ENCODE measurements around the gene MRPL21. TPM values are rescaled to one million over a fixed set of nuclear protein-coding genes. Genes with fewer than 3 reads are reported as not detected.

The MRPL21 gene
- total RNA-seq, 4 donors from 2014 or later, result 9.0 to 121 (median 52.8) TPM

DNA sequence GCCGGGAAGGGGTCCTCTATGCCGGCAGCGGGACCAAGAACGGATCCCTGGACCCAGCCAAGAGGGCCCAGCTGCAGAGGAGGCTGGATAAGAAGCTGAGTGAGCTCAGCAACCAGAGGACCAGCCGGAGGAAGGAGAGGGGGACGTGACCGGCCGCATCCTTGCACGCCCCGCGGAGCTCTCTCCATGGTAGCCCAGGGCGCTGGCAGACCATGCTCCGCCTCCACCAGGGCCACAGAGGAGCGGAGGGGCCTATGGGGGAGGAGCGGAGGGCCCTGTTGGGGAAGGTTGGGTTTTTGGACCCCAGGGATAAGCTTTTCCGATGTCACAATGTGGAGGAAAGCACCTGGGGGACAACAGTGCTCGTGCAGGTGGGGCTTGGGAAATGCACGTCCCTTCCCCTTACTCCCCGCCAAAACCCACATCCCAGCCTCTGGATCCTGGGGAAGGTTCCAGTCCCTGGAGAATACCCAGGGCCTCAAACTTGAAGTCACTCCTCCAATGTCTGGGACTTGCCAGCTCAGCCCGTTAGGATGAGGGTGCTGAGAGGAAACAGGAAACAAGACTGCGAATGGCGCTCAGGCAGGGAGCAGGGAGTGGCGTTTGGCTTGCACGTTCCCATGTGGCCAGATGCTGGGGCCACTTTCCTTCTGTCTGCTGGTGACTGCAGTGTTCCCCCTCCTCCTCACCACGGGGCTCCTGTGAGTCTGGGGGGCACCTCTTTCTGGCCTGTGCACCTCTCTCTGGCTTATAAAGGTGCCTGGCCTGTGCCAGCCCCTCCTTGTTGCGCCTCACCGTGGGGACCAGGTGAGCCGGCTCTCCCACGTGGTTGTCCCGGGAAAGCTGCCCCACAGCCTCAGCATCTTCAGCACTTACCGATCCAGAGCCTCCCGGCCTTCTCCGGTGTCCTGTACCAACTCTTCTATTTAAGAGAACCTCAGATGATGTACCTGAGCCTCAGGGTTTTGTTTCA is 36.2 kb upstream of the MRPL21 start:
- Histone ChIP-seq H3K27ac (peak overlapping the region in 3 of 4 donors; percentile 81 to 89 (median 85)), H3K4me3 (no peak overlapping the region), H3K36me3 (peaks cover 0 to 14% (median 5%) of the 10 kb centered on the region in 4 donors), H3K9me3 (no peaks in the 10 kb centered on the region), H3K27me3 (no peaks in the 10 kb centered on the region), H3K4me1 (peaks cover 13 to 18% (median 14%) of the 10 kb centered on the region in 4 donors)
- intact Hi-C loops (cut with DNase I; ENCODE audit: low total_unique reads), result no loop called here
- in situ Hi-C loops (cut with MboI; ENCODE audit: low pct_ligation_motif_present in 1 of 4, low pct_unique_long_range_greater_than_20kb in 1 of 4, low sequenced_read_pairs in 3 of 4), result no loop called here
- WGBS, 2 donors (ENCODE audit: low coverage in 1 of 2), result 87% methylated on average over 33 of the region's 33 CpGs; no CpG with 5 or more reads in 1 of the 2 donors
- DNase-seq, result no peak
- TF ChIP-seq, protein P1, sequence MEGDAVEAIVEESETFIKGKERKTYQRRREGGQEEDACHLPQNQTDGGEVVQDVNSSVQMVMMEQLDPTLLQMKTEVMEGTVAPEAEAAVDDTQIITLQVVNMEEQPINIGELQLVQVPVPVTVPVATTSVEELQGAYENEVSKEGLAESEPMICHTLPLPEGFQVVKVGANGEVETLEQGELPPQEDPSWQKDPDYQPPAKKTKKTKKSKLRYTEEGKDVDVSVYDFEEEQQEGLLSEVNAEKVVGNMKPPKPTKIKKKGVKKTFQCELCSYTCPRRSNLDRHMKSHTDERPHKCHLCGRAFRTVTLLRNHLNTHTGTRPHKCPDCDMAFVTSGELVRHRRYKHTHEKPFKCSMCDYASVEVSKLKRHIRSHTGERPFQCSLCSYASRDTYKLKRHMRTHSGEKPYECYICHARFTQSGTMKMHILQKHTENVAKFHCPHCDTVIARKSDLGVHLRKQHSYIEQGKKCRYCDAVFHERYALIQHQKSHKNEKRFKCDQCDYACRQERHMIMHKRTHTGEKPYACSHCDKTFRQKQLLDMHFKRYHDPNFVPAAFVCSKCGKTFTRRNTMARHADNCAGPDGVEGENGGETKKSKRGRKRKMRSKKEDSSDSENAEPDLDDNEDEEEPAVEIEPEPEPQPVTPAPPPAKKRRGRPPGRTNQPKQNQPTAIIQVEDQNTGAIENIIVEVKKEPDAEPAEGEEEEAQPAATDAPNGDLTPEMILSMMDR (IDR thresholded peaks at IDR 0.05), result no peak
- TF ChIP-seq POLR2A (IDR thresholded peaks at IDR 0.05), result no peak
- TF ChIP-seq EP300 (IDR thresholded peaks at IDR 0.05; ENCODE audit: low read depth), result no peak
- TF ChIP-seq POLR2AphosphoS5 (IDR thresholded peaks at IDR 0.05), result no peak

DNA sequence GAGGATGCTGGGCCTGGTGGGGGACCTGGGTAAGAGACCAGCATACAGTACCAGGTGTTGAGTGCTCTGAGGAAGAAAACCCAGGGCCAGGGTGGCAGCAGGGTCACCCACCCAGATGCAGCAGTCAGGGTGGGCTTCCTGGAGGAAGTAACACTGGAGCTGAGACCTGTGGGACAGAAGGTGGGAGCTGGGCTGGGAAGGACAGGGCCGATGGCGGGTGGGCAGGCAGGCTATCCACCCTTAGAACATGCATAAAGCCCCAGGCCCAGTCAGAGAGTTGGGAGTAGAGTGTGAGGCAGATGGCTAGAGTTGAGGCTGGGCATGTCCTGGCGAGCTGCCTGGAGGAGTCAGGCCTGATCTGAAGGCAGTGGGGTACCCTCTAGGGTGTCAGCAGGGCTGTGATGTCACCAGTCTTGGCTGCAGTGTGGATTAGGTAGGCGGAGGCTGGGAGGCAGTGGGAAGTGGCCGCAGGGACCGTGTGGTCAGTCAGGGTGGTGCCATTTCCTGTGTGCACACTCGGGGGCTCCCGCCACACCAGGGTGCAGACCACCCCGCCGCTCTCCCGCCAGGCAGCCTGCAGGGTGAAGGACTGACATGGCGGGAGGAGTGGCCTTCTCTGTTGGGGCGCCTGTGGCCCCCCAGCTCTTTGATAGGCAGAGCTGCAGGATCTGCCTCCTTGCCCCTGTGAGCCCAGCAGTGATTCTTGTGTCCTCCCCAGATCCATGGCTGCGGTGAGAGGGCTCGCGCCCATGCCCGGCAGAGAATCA is 35.4 kb upstream of the MRPL21 start:
- Histone ChIP-seq H3K36me3 (peaks cover 0 to 14% (median 5%) of the 10 kb centered on the region in 4 donors), H3K27ac (peak overlapping the region in 3 of 4 donors; percentile 81 to 89 (median 85)), H3K4me1 (peaks cover 13 to 17% (median 14%) of the 10 kb centered on the region in 4 donors), H3K4me3 (no peak overlapping the region), H3K9me3 (no peaks in the 10 kb centered on the region), H3K27me3 (no peaks in the 10 kb centered on the region)
- DNase-seq, result no peak
- intact Hi-C loops (cut with DNase I; ENCODE audit: low total_unique reads) (no loop called here), in situ Hi-C loops (cut with MboI; ENCODE audit: low pct_ligation_motif_present in 1 of 4, low pct_unique_long_range_greater_than_20kb in 1 of 4, low sequenced_read_pairs in 3 of 4) (no loop called here)
- WGBS, 2 donors (ENCODE audit: low coverage in 1 of 2), result 94% methylated on average over 15 of the region's 17 CpGs; no CpG with 5 or more reads in 1 of the 2 donors
- TF ChIP-seq POLR2A (IDR thresholded peaks at IDR 0.05), result no peak
- no peak for TF ChIP-seq POLR2AphosphoS5 (IDR thresholded peaks at IDR 0.05)

DNA sequence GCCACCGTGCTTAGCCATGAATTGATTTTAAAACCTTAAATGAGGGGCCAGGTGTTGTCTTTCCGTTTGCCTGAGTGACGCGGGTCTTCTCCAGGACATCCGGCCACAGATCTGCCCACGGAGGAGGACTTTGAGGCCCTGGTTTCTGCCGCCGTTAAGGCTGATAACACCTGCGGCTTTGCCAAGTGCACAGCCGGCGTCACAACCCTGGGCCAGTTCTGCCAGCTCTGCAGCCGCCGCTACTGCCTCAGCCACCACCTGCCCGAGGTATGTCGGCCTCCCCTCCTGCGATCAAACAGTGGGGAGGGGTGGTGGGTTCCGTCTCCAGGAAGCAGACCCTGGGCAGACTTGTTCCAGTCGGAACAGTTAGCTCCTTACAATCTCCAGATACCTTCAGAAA is 34.5 kb upstream of the MRPL21 start:
- WGBS, 2 donors (ENCODE audit: low coverage in 1 of 2), result 92 to 100% methylated on average over 1 to 18 of the region's 18 CpGs
- H3K27me3 ChIP-seq, result no peaks in the 10 kb centered on the region
- in situ Hi-C loops (cut with MboI; ENCODE audit: low pct_ligation_motif_present in 1 of 4, low pct_unique_long_range_greater_than_20kb in 1 of 4, low sequenced_read_pairs in 3 of 4) (no loop called here), intact Hi-C loops (cut with DNase I; ENCODE audit: low total_unique reads) (no loop called here)
- H3K9me3 ChIP-seq, result no peaks in the 10 kb centered on the region
- H3K4me3 ChIP-seq, result no peak overlapping the region
- TF ChIP-seq POLR2A (IDR thresholded peaks at IDR 0.05), result no peak
- TF ChIP-seq POLR2AphosphoS5 (IDR thresholded peaks at IDR 0.05), result no peak
- no peak for TF ChIP-seq EP300 (IDR thresholded peaks at IDR 0.05; ENCODE audit: low read depth)
- TF ChIP-seq, protein P1 (IDR thresholded peaks at IDR 0.05), result no peak
- peaks cover 0 to 14% (median 5%) of the 10 kb centered on the region in 4 donors for H3K36me3 ChIP-seq
- peaks cover 5 to 11% (median 7%) of the 10 kb centered on the region in 4 donors for H3K4me1 ChIP-seq
- peak overlapping the region in 1 of 4 donors; percentile 89 for H3K27ac ChIP-seq
- DNase-seq, result no peak

DNA sequence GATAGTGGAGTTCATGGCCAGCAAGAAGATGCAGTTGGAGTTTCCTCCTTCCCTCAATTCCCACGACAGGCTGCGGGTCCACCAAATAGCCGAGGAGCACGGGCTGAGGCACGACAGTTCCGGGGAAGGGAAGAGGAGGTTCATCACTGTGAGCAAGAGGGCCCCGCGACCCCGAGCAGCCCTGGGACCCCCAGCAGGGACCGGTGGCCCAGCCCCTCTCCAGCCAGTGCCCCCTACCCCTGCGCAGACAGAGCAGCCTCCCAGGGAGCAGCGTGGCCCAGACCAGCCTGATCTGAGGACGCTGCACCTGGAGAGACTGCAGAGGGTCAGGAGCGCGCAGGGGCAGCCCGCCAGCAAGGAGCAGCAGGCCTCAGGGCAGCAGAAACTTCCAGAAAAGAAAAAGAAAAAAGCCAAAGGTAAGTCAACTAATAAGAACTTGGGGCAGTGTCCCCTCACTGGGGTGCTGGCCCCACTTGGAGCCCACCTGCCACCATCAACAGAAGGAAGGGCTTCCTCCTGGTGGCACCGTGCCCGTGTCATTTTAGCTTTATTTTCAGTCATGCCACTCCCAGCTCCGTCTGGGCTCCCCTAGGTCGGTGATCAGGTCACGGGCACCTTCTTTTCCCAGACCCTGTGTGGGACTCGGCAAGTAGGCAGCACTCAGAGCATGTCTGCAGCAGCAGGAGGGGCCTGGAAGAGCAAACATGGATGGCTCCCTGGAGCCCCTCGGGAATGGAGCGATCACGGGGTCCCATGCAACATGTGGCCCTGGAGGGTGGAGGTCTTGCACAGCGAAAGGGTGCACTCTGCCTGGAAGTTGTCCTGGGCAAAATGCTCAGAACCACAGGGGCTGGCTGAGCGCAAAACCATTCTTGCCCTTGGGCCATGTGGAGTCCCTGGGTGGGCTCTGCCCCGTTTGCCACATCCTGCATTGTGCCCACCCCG is 33.3 kb upstream of the MRPL21 start:
- Histone ChIP-seq H3K4me1 (no peaks in the 10 kb centered on the region), H3K27ac (peak overlapping the region in 2 of 4 donors; percentile 49 to 68)
- intact Hi-C loops (cut with DNase I; ENCODE audit: low total_unique reads), result no loop called here

More for the DNA sequence above, 33.3 kb upstream of the MRPL21 start:
- no peak for TF ChIP-seq POLR2A (IDR thresholded peaks at IDR 0.05)
- 94 to 100% methylated on average over 1 to 29 of the region's 29 CpGs for WGBS, 2 donors (ENCODE audit: low coverage in 1 of 2)
- no peaks in the 10 kb centered on the region for H3K27me3 ChIP-seq
- in situ Hi-C loops (cut with MboI; ENCODE audit: low pct_ligation_motif_present in 1 of 4, low pct_unique_long_range_greater_than_20kb in 1 of 4, low sequenced_read_pairs in 3 of 4), result no loop called here
- peaks cover 0 to 14% (median 5%) of the 10 kb centered on the region in 4 donors for H3K36me3 ChIP-seq
- H3K9me3 ChIP-seq, result no peaks in the 10 kb centered on the region
- DNase-seq, result no peak
- no peak overlapping the region for H3K4me3 ChIP-seq
